OCI-LY1 (cell line): ENCODE results near the gene RPL32.
"Not testable (repeated sequence)": the region's sequence is repeated elsewhere in the genome, so short reads cannot be mapped to it uniquely, and the experiment has no call there.

ENCODE experiments used
- H2AFZ ChIP-seq: fragments of 200-600 bp; sonication (generic), shearing (Covaris generic); 2 replicates; pipeline ENCODE4 v1.6.0; 2014; ENCODE audit warnings: antibody characterized with exemption, mild to moderate bottlenecking, low read length
- H3F3A ChIP-seq: fragments of 200-600 bp; sonication (generic), shearing (Covaris generic); 2 replicates; pipeline ENCODE4 v1.6.0; 2014; ENCODE audit warnings: mild to moderate bottlenecking, antibody characterized with exemption, low read length, moderate library complexity; ENCODE audit not compliant: insufficient read depth
- H3K27ac ChIP-seq: fragments of 200-600 bp; sonication (generic); 2 replicates; pipeline ENCODE4 v1.5.1; 2014; ENCODE audit warnings: low read length, mixed run types, mild to moderate bottlenecking, low read depth; ENCODE audit not compliant: poor library complexity, severe bottlenecking
- H3K27me3 ChIP-seq: fragments of 200-600 bp; sonication (generic); 2 replicates; pipeline ENCODE4 v1.6.0; 2014; ENCODE audit warnings: antibody characterized with exemption, mild to moderate bottlenecking, low read length, moderate library complexity; ENCODE audit not compliant: insufficient read depth
- H3K36me3 ChIP-seq: fragments of 200-600 bp; sonication (generic); 2 replicates; pipeline ENCODE4 v1.6.1; 2014; ENCODE audit warnings: mild to moderate bottlenecking, antibody characterized with exemption, low read length, moderate library complexity, mixed read lengths; ENCODE audit not compliant: insufficient read depth
- H3K4me1 ChIP-seq: fragments of 200-600 bp; sonication (generic); 2 replicates; pipeline ENCODE4 v1.5.1; 2014; ENCODE audit warnings: mild to moderate bottlenecking, low read length, moderate library complexity; ENCODE audit not compliant: insufficient read depth, severe bottlenecking
- H3K4me2 ChIP-seq: fragments of 200-600 bp; sonication (generic), shearing (Covaris generic); 2 replicates; pipeline ENCODE4 v1.6.1; 2014; ENCODE audit warnings: low read length
- H3K4me3 ChIP-seq: fragments of 200-600 bp; sonication (generic); 2 replicates; pipeline ENCODE4 v1.5.1; 2014; ENCODE audit warnings: low read length, low read depth, mild to moderate bottlenecking, mixed read lengths; ENCODE audit not compliant: poor library complexity, severe bottlenecking
- H3K79me2 ChIP-seq: fragments of 200-600 bp; shearing (Covaris generic); 2 replicates; pipeline ENCODE4 v1.6.1; 2016; ENCODE audit warnings: mixed run types, low read length, mixed read lengths; ENCODE audit not compliant: insufficient read depth
- H3K9ac ChIP-seq: fragments of 200-600 bp; sonication (generic), shearing (Covaris generic); 2 replicates; pipeline ENCODE4 v1.6.1; 2014; ENCODE audit warnings: mild to moderate bottlenecking, low read length, mixed read lengths
- H3K9me2 ChIP-seq: fragments of 200-600 bp; sonication (generic), shearing (Covaris generic); 2 replicates; pipeline ENCODE4 v1.6.1; 2014; ENCODE audit warnings: low read depth, mild to moderate bottlenecking, low read length, mixed read lengths
- H3K9me3 ChIP-seq: fragments of 200-600 bp; shearing (Covaris generic); 2 replicates; pipeline ENCODE4 v1.6.1; 2014; ENCODE audit warnings: low read length, mixed read lengths
- H4K20me1 ChIP-seq: fragments of 200-600 bp; sonication (generic), shearing (Covaris generic); 2 replicates; pipeline ENCODE4 v1.6.0; 2016; ENCODE audit warnings: mild to moderate bottlenecking, low read length; ENCODE audit not compliant: insufficient read depth
- EZH2 ChIP-seq: fragments of 200-600 bp; sonication (generic), shearing (Covaris generic); IDR thresholded peaks from 2 replicates; pipeline ENCODE4 v1.8.0; 2017; ENCODE audit warnings: borderline replicate concordance, mixed run types, mild to moderate bottlenecking, antibody characterized with exemption, low read length, moderate library complexity, mixed read lengths
- TF ChIP-seq, protein P1 (sequence below): fragments of 200-600 bp; sonication (generic), shearing (Covaris generic); IDR thresholded peaks from 2 replicates; pipeline ENCODE4 v1.5.1; 2017; ENCODE audit warnings: mild to moderate bottlenecking, antibody characterized with exemption, low read length, moderate library complexity, mixed read lengths

Gene RPL32

DNA sequence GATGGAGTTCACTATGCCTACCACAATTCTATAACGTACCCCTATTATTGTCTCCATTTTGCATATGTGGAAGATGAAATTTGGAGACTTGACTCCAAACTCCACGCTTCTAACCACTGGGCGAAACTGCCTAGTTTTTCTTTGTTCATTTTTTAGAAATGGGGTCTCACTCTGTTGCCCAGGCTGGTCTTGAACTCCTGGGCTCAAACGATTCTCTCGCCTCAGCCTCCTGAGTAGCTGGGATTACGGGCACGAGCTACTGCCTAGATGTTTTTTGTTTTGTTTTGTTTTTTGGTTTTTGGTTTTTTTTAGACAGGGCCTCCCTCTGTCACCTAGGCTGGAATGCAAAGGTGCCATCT, 584 bp upstream of the RPL32 start:
- peak overlapping the region; percentile 98 for H3K4me3 ChIP-seq
- no peaks in the 10 kb centered on the region for H3K9me2 ChIP-seq
- H3K4me1 ChIP-seq = peaks cover 32% of the 10 kb centered on the region
- peak overlapping the region; percentile 17; the same call in 1 of the 2 replicates for H2AFZ ChIP-seq
- H3K36me3 ChIP-seq = peaks cover 41% of the 10 kb centered on the region
- no peak for TF ChIP-seq EZH2
- TF ChIP-seq, protein P1, sequence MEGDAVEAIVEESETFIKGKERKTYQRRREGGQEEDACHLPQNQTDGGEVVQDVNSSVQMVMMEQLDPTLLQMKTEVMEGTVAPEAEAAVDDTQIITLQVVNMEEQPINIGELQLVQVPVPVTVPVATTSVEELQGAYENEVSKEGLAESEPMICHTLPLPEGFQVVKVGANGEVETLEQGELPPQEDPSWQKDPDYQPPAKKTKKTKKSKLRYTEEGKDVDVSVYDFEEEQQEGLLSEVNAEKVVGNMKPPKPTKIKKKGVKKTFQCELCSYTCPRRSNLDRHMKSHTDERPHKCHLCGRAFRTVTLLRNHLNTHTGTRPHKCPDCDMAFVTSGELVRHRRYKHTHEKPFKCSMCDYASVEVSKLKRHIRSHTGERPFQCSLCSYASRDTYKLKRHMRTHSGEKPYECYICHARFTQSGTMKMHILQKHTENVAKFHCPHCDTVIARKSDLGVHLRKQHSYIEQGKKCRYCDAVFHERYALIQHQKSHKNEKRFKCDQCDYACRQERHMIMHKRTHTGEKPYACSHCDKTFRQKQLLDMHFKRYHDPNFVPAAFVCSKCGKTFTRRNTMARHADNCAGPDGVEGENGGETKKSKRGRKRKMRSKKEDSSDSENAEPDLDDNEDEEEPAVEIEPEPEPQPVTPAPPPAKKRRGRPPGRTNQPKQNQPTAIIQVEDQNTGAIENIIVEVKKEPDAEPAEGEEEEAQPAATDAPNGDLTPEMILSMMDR = no peak; the same call in 1 of the 2 replicates
- H3K27me3 ChIP-seq = peaks cover 5% of the 10 kb centered on the region; the same call in 1 of the 2 replicates
- 0 out of 2 replicates have a peak, but pooled peaks cover 3% of the 10 kb centered on the region for H4K20me1 ChIP-seq
- H3F3A ChIP-seq = no peaks in the 10 kb centered on the region
- peak overlapping the region; percentile 79 for H3K4me2 ChIP-seq
- peaks cover 37% of the 10 kb centered on the region for H3K79me2 ChIP-seq
- H3K9me3 ChIP-seq = 0 out of 2 replicates have a peak, but pooled peaks cover 2% of the 10 kb centered on the region
- no peak overlapping the region for H3K27ac ChIP-seq
- no peak overlapping the region; the same call in 1 of the 2 replicates for H3K9ac ChIP-seq

GRCh38 chr3:12840591-12841148, 695 bp downstream of the RPL32 start:
- TF ChIP-seq, protein P1 = no peak
- no peak for TF ChIP-seq EZH2
- Histone ChIP-seq H3K79me2 (peaks cover 37% of the 10 kb centered on the region), H3K9ac (peak overlapping the region; percentile 98), H3K4me1 (peaks cover 32% of the 10 kb centered on the region), H2AFZ (no peak overlapping the region), H4K20me1 (0 out of 2 replicates have a peak, but pooled peaks cover 3% of the 10 kb centered on the region), H3K4me2 (peak overlapping the region; percentile 79), H3K9me2 (no peaks in the 10 kb centered on the region), H3K36me3 (peaks cover 54% of the 10 kb centered on the region), H3F3A (no peaks in the 10 kb centered on the region), H3K4me3 (peak overlapping the region; percentile 98), H3K27ac (peak overlapping the region; percentile 71), H3K27me3 (no peaks in the 10 kb centered on the region), H3K9me3 (no peaks in the 10 kb centered on the region)

- peaks cover 37% of the 10 kb centered on the region for H3K79me2 ChIP-seq
- H3K9me3 ChIP-seq, H3F3A ChIP-seq, H3K9me2 ChIP-seq, H3K27me3 ChIP-seq, H4K20me1 ChIP-seq, H2AFZ ChIP-seq, H3K27ac ChIP-seq: not testable (repeated sequence)
- peaks cover 32% of the 10 kb centered on the region for H3K4me1 ChIP-seq
- peak overlapping the region; percentile 79 for H3K4me2 ChIP-seq
- H3K9ac ChIP-seq = peak overlapping the region; percentile 98
- H3K36me3 ChIP-seq = peaks cover 59% of the 10 kb centered on the region
- H3K4me3 ChIP-seq = peak overlapping the region; percentile 98
Observed at GRCh38 chr3:12840148-12840547, 1.2 kb downstream of the RPL32 start.
